IMR-90 (cell line): Measurements from ENCODE around the gene NR6A1. TPM values are rescaled to one million over a fixed set of nuclear protein-coding genes. Genes with fewer than 3 reads are reported as not detected.

Source experiments
- microRNA-seq, 2 experiments: library from miRNA; stranded (forward) in 1 of 2; unstranded in 1 of 2; fragments of 10-50 nt in 1 of 2; fragments of <30 nt in 1 of 2; gene quantifications in 1 of 2; microRNA quantifications in 1 of 2; one replicate each; pipeline versions ENCODE3 to v1.1.0; 2013 to 2020; ENCODE audit not compliant: insufficient read depth in 1 of 2, insufficient read length in 1 of 2, unreplicated experiment in 1 of 2
- polyA plus RNA-seq, 3 experiments: library from polyadenylated mRNA; depleted of rRNA; stranded (reverse); fragments of >200 nt; gene quantifications; 2 replicates each; pipeline ENCODE4 v1.2.3, GENCODE V29; 2012; ENCODE audit warnings: low replicate concordance in 1 of 3
- small RNA-seq, 5 experiments: library from RNA; depleted of rRNA; stranded (forward); fragments of <200 nt; gene quantifications; one replicate each; pipeline ENCODE3, GENCODE V24; 2012
- total RNA-seq: library from RNA; depleted of rRNA; stranded (reverse); fragments of >200 nt; gene quantifications from 2 replicates; pipeline ENCODE4 v1.2.3, GENCODE V29; 2012; rRNA removed

NR6A1 gene
- total and polyA plus RNA-seq, 2 of the 4 experiments (the other 2 are of a cell fraction): 0.14 to 0.36 TPM

Small RNA genes lying within 50 kb of the gene (microRNA-seq; reads per million reads assigned to microRNA genes)
- gene MIR181A2 (ENCODE audit: insufficient read depth in 1 of 2, insufficient read length in 1 of 2, unreplicated experiment in 1 of 2) (661 to 1,368 reads per million in 2 experiments), gene MIR181B2 (ENCODE audit: insufficient read depth in 1 of 2, insufficient read length in 1 of 2, unreplicated experiment in 1 of 2) (45.5 to 1,332 reads per million in 2 experiments), gene RN7SL302P (ENCODE audit: insufficient read depth, insufficient read length) (not detected)

Small RNA genes lying within 50 kb of the gene (small RNA-seq; reads per million reads assigned to genes)
- 11.4 to 1,518 (median 320) reads per million in 5 experiments for gene MIR181A2
- gene MIR181B2: 17.7 to 3,074 (median 1,629) reads per million in 5 experiments
- 0 reads per million in 5 experiments for gene RN7SL302P

Other genes with a start within 250 kb of the NR6A1 start
- 1.4 and 2.0 TPM in 2 replicates for gene OLFML2A, start 5.8 kb upstream of the NR6A1 start, total RNA-seq
- gene OLFML2A, start 5.8 kb upstream of the NR6A1 start, polyA plus RNA-seq (2012; rRNA removed): 4.7 and 5.9 TPM in 2 replicates
- not detected in 2 replicates for gene WDR38, start 82.1 kb upstream of the NR6A1 start, total RNA-seq
- not detected in 2 replicates for gene WDR38, start 82.1 kb upstream of the NR6A1 start, polyA plus RNA-seq (2012; rRNA removed)
- gene RPL35, start 90.6 kb upstream of the NR6A1 start, total RNA-seq: 881 and 1,151 TPM in 2 replicates
- 1,650 and 1,735 TPM in 2 replicates for gene RPL35, start 90.6 kb upstream of the NR6A1 start, polyA plus RNA-seq (2012; rRNA removed)
- gene ARPC5L, start 90.8 kb upstream of the NR6A1 start, total RNA-seq: 11.1 and 19.7 TPM in 2 replicates
- gene ARPC5L, start 90.8 kb upstream of the NR6A1 start, polyA plus RNA-seq (2012; rRNA removed): 53.8 and 57.4 TPM in 2 replicates
- 10.6 and 11.9 TPM in 2 replicates for gene GOLGA1, start 169.8 kb upstream of the NR6A1 start, total RNA-seq
- 11.0 and 12.7 TPM in 2 replicates for gene GOLGA1, start 169.8 kb upstream of the NR6A1 start, polyA plus RNA-seq (2012; rRNA removed)